Stimulated activated CD4-positive, alpha-beta T cell treated with anti-CD3 and anti-CD28 coated beads, Interleukin-4, amount 100 ng/mL, for 1 hour (primary cell): Measurements from ENCODE around the gene RPS2.
"Not testable (repeated sequence)": the region's sequence is repeated elsewhere in the genome, so short reads cannot be mapped to it uniquely, and the experiment has no call there.

ENCODE experiments used
- DNase-seq: peaks from one replicate; pipeline ENCODE4 v3.0.0-alpha.2; 2020

RPS2 gene

DNA sequence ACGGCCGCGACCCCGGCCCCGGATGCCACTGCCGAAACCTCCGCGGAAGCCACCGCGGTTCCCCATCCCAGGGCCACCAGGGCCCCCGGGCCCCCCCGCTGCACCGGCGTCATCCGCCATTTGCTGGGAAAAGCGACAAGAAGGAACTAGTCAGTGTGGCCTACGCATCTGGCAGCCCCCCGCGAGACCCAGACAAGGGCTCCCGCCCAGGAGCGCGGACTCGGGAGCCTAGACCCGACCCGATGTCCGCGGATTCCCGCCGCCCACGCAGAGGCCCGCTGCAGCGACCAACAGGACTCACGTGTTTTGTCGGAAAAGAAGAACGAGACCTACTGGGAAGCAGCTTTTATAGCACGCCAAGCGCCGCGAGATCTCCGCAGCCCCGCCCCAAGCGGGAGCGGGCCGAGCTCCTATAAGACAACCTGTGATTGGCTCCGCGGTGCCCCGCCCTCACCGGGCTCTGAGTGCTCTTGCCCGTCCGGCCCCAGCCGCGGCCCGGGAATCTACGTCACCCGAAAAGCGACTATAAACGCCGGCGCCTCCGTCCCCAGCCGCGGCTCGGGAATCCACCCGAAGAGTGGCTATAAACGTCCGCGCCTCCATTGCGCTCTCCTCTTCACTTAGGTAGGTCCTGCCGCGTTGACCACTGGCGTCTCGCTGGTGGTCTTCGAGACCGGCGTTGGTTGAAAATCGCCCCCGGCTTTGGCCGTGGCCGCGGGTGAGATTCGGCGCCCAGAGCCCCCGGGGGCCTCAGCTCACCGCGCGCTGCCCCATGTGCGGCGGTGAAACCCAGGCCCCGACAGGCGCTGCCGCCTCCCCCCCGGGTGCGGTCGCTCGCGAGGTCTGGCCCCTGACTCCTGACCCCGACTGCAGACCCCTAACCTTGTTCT, at the start of gene RPS2:
Gene RPS2 (minus strand): TSS at position 321 of the 890 bp plus-strand sequence. CDS start 201 bp downstream, at position 120.
- DNase-seq = peak; percentile 97

DNA sequence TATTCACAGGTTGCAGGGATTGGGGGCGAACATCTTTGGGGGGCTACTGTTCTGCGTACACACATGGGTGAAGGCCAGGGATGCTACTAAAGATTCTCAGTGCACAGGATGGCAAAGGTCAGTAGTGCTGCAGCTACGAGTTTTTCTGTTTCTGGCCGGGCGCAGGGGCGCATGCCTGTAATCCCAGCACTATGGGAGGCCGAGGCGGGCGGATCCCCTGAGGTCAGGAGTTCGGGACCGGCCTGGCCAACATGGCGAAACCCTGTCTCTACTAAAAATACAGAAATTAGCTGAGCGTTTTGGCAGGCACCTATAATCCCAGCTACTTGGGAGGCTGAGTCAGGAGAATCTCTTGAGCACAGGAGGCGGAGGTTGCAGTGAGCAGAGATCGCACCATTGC, 48.9 kb upstream of the RPS2 start:
- DNase-seq = no peak

- not testable (repeated sequence) for DNase-seq
Observed at GRCh38 chr16:2011726-2012125, 47.1 kb upstream of the RPS2 start.

- peak; percentile 82 for DNase-seq
Observed at GRCh38 chr16:2009791-2010510, 45.3 kb upstream of the RPS2 start, which contains the start of gene ZNF598. Gene ZNF598, minus strand, starts transcription at chr16:2009821.

DNA sequence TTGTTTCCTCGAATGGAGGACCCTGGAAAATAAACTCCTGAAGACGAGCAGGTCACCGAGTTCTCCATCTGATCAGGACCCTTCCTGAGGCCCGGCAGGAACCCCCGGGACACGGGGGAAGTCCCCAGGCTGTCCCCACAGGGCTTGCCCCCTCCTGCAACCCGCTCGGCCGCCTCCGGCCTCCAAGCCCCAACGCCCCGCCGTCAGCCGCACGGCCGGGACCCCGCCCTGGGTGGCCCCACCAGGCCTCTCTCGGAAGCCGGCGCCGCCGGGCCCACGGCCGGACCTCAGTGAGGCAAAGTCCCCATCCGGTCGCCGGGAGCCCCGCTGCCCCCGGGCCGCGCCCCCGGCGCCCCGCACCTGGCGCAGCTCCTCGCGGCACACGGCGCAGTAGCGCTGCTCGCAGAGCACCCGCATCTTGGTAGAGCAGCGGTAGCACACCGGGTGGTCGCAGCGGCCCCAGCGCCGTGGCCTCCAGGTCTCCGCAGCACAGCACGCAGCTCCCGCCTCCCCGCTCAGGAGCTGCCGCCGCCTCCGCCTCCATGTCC, 44.6 kb upstream of the RPS2 start:
- DNase-seq = no peak

DNA sequence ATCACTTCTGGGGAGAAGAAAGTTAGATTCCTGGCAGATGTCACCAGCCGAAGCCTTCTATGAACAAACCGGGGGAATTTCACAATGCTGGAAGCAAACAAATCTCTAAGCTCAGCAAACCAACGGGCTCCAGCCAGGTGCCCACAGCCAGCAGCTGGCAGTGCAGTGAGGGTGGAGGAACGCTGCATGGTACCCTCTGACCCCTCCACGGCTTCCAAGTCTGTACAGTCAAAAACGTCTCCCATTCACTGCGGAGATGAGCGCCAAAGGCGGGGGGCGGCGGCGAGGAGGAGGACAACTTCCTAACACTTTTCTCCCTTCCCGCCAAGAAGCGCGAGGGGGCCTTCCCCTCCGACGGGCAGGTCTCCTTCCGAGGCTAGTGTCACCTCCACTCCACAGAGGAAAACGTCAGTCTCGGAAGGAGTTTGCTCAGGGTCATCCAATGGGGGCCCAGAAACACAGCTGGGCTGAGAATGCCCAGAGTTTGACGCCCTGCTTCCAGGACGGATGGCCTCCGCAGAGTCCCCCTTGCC, 44.1 kb upstream of the RPS2 start:
- DNase-seq = peak; percentile 30

DNA sequence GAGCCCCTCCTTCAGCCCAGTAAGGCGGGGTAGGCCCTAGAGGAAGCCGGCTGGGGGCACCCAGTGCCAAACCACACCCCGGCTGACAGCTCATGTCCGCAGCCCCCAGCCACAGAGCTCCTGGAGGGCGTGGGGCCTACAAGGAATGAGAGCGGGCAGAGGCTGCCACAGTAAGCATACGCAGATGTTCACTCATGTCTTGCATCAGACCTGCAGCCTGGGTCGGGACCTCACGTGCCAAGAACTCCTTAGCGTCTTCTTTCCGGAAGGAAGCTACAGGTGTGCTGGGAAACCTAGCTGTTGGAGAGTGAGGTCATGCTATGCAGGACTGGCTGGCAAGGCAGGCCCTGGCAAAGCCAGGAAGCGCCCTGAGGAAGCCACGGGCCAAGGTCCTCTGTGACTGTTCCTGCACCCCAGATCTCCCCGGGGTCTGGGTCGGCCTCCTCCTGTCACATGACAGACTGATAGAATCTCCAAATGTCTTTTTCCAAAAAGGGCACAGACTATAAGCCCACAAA, 43.4 kb upstream of the RPS2 start:
- DNase-seq = no peak

DNA sequence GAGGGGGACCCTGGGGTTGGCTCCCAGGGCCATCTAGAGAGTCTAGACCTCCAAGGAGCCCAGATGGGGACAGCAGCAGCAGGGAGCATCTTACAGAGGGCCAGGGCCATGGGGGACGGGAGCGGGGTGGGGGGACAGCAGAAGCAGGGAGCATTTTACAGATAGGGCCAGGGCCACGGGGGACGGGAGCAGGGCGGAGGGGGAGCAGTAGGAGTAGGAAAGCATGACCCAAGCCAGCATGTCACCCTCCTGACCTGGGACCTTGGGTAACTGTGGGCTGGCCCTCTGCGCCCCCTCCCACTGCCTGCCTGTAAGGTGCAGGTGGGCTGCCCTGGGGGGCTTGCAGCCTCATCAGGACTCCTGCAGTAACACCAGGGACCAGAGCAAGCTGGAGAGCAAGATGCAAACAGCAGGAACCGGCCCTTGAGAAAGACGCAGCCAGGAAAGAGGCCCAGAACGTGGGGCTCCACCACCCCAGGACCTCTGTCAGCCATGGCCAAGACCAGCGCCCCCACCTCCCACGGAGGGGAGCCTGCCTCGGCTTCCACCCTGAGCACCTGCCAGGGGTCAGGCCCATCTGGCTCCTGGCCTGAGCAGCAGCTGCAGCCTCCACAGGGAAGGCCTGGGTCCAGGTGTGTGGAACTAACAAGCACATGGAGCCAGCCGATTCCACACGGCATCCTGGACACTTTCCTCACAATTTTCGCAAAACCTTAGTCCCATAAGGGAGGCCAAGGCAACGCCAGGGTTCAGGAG, 42.6 kb upstream of the RPS2 start:
- no peak for DNase-seq

- DNase-seq = no peak
Observed at GRCh38 chr16:2006317-2006716, 41.7 kb upstream of the RPS2 start.

DNA sequence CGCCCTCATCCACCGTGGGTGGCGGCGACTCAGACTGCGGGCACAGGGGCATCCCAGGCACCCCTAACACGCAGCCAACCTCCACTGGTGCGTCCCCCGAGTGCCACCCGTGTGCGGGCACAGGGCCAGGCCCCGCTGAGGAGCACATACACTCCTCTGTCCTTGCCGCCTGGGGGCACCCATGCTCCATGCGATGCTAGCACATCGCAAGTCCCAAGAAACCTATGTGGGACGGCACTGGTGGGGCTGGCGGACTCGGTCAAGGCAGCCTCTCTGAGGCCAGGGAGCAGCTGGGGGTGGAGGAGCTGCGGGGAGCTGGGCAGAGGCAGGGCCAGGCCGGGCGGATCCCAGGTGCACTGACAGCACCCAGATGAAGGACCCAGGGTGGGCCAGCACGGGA, 41.0 kb upstream of the RPS2 start:
- DNase-seq = no peak

DNA sequence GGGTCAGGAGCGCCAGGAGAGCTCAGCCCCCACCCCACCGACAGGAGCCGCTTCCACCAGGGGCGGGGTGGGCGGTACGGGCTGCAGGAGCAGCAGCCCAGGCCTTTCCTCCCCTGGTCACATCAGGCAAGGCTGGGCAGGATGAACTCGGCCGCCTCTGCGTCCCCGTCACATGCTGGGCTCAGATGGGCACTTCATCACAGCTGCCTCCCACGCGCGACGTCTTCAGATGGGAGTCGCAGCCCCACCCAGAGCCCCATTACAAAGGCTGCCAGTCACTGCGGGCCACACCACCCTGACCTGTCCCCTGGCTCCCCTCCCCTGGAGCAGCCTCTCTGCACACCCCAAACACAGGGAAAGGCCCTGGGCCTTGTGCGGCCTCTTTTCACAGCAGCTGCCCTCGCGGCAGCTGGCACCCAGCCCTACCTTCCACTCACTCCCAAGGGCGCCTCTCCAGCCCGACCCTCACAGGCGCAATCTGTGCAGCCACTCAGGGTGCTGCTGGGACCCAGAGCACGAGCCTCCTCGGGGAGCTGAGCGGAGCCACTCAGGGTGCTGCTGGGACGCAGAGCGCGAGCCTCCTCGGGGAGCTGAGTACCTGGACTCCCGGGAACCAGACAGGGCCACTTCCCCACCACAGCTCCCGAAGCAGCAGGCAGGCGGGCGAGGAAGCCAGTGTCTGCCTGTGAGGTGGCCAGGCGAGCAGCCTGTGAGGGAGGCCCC, 40.3 kb upstream of the RPS2 start:
- DNase-seq = no peak

DNA sequence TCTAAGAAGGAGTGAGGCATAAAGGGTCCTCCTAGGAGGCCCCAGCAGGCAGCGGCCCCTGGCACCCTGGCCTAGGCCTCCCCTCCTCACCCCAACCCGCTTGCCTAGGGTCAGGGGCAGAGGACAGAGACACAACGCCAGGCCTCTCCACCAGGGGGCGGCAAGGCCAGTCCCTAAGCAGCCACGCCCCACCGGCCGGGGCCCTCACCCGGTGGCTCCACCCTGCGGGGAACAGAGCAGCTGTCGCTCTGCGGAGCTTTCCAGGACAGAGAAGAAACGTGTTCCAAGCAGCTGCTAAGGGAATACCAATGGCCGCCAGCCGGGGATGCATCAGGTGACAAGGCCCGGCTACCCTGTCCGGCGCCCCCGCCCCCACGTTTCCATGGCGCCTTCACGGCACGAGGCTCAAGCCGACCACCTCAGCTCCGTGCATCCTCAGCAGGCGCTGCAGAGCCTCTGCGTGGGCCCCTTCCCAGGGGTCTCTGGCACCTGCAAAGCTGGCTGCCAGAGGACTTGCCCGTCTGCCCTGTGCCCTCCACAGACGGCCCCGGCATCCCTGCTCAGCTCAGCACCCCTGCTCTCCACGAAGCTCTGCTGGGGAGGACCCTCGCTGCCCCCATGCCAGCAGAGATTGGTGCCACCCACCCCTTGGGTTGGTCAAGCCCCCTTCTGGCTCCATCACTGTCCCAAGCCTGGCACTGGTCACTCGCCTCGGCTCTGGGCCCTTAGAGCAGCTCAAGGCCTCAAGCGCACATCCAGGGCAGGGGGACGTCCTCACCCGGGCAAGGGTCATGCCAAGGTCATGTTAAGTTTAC, 39.4 kb upstream of the RPS2 start:
- peak; percentile 88 for DNase-seq

DNA sequence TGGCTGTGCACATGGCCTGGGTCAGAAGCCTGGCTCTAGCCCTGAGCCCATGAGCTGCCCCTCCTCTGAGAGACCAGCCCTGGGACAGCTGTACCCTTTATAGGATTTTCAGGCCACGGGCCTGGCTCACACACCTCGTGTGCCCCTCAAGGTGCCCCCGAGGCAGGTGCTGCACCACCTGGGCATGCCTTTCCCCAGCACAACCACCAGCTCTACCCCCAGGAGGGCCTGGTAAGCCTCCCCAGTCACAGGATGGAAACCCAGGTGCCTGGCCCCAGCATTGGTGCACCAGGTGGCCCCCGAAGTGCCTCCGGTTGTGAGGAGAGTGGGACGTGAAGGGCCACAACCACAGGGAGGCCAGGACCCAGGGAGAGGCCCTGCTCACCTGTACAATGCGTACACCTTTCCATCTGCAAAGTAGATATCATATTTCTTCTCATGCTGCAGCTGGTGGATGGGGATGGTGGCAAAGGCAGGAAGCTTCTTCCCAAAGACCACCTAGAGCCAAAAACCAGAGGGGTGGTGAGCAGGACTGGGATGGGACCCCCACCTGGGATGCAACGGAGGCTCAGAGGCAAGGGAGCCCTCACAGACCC, 38.7 kb upstream of the RPS2 start:
- no peak for DNase-seq

DNA sequence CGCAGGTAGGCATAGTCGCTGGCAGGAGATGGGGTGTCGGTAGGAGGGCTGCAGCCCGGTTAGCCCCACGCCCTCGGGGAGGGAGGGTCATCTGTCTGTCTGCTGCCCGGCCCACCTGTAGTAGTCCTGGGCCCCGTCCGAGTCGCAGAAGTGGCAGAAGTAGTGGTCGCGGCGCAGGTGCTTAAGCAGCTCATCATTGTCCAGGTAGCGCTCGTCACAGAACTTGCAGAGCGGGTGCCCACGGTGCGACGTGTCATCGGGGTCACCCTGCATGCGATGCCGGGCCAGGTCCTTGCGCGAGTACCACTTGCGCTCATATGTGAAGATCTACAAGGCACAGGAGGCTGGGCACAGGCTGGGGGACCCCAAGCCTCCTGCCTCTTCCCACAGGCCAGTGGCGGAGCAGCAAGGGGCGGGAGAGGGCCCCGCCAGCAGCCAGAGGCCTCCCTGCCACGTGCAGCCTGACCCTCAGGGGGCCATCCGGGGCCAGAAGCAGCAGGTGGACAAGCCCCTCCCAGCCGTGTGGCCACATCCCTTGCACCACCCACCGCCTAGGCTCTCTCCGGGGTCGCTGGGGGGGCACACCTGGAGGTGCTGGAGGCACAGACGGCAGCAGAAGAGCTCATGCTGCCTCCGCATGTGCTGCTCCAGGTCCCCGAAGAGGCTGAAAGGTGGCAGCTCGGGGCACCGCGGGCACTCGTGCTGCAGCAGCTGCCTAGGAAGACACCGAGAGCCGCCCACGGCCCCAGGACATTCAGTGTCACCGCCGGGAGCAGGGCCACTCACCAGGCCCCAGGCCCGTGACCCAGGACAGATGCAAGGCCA, 38.0 kb upstream of the RPS2 start:
- DNase-seq = no peak

DNA sequence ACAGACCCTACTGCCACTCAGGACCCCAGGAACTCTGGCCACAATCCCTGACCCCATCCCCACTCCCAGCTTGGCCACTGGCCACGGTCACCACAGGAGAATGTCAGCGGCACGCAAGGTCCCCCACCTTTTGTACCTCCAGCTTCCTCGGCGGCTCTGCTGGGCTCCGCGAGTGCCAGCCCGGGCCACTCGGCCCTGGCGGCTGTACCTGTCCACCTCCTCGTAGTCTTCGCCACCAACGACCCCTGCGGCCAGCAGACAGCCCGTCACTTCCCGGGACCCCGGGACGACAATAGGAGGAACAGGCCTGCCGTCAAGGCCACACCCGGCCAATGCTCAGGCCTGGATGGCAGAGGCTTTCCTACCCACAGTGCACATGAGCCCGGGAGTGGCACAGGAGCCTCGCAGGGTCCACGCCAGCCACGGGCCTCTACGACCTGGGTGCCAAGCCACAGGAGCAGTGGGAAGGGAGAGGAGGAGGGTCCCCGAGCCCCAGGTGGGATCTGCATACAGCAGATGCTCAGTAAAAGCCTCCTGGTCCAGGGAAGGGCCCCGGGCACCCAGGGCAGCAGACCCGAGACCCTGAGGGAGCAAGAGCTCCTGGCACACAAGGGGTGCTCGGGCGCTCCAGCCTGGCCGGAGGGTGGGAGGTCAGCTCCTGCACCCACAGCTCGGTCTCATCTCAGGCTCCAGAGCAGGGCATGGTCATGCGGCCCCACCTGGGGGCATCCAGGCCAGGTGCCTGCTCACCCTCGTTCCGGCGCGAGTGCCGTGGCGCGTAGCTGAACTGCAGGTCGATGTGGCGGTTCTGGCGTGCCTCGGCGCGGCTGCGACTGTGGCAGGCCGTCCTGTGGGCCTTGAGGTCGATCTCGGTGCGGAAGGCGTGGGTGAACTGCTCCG, 37.1 kb upstream of the RPS2 start:
- DNase-seq = no peak

DNA sequence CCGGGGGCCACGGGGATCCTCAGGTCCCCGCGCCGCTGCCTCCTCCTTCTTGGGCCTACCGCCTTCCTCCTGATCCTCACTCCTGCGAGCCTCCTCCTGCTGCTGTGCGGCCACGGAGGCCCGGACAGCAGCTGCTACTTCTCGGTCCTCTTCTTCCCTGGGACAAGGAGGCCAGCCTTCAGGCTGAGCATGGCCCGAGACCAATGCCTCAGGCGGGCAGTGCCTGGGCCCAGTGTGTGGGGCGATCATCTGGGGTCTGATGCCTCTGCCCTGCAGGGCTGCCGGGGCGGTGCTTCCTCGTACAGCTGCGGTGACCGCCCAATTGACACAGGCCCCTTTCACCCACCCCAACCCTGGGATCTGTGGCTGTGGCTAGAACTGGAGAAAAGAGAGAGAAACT, 36.4 kb upstream of the RPS2 start:
- no peak for DNase-seq

DNA sequence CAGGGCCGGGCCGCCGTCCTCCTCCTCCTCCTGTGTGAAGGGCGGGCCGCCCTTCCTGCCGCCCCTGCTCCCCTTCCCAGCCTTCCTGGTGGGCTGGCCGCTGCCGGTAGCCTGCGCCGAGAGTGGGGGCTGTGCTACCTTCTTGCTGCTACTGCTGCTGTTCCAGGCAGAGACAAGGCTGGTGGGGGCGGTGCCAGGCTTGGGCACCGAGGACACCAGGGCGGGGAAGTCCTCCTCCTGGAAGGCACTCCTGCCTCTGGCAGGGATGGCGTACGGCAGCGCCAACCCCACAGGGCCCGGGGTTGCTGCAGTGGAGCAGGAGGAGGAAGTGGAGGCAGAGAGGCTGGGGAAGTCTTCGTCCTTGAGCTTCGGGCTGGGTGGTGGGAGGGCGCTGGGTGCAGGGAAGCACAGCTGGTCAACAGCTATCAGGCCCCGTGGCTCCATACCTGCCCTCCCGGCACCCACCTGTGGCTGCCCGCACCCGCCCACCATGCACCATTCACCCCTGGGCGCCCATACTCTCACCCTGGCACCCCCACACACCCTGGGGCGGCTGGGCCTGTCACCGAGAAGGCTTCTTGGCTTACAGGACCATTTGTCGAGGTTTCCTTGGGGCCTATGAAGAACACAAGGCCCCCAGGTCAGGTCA, 35.4 kb upstream of the RPS2 start:
- no peak for DNase-seq
